Measurements from ENCODE around the gene IMMP2L.

DNA sequence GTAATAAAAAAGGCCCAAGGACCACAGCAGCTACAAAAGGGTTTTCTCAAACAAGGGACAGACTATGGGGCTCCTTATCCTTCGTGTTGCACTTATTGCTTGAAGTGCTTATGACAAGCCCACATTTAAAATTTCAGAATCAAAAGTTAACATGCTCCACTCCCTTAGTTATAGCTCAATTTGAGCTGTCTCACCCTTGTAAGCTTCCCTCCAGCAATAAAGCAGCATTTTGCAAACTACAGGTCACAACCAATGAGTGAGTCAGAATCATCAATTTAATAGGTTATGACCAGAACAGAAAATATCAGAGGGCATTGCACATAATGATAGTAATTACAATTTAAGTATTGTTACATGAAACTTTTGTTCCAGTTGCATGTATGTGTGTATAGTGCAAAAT, 53.0 kb downstream of the IMMP2L start:
- TF ChIP-seq, protein P1, sequence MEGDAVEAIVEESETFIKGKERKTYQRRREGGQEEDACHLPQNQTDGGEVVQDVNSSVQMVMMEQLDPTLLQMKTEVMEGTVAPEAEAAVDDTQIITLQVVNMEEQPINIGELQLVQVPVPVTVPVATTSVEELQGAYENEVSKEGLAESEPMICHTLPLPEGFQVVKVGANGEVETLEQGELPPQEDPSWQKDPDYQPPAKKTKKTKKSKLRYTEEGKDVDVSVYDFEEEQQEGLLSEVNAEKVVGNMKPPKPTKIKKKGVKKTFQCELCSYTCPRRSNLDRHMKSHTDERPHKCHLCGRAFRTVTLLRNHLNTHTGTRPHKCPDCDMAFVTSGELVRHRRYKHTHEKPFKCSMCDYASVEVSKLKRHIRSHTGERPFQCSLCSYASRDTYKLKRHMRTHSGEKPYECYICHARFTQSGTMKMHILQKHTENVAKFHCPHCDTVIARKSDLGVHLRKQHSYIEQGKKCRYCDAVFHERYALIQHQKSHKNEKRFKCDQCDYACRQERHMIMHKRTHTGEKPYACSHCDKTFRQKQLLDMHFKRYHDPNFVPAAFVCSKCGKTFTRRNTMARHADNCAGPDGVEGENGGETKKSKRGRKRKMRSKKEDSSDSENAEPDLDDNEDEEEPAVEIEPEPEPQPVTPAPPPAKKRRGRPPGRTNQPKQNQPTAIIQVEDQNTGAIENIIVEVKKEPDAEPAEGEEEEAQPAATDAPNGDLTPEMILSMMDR (IDR thresholded peaks at IDR 0.05), result no peak
- no peak for TF ChIP-seq POLR2A (IDR thresholded peaks at IDR 0.05)

All from body of pancreas (tissue), 4 donors.